ENCODE results near the gene ADSL.
A peak's percentile ranks its signal among the peaks of the same experiment; 100 is the strongest.
"Not testable (repeated sequence)": the region's sequence is repeated elsewhere in the genome, so short reads cannot be mapped to it uniquely, and the experiment has no call there.

The ADSL gene

DNA sequence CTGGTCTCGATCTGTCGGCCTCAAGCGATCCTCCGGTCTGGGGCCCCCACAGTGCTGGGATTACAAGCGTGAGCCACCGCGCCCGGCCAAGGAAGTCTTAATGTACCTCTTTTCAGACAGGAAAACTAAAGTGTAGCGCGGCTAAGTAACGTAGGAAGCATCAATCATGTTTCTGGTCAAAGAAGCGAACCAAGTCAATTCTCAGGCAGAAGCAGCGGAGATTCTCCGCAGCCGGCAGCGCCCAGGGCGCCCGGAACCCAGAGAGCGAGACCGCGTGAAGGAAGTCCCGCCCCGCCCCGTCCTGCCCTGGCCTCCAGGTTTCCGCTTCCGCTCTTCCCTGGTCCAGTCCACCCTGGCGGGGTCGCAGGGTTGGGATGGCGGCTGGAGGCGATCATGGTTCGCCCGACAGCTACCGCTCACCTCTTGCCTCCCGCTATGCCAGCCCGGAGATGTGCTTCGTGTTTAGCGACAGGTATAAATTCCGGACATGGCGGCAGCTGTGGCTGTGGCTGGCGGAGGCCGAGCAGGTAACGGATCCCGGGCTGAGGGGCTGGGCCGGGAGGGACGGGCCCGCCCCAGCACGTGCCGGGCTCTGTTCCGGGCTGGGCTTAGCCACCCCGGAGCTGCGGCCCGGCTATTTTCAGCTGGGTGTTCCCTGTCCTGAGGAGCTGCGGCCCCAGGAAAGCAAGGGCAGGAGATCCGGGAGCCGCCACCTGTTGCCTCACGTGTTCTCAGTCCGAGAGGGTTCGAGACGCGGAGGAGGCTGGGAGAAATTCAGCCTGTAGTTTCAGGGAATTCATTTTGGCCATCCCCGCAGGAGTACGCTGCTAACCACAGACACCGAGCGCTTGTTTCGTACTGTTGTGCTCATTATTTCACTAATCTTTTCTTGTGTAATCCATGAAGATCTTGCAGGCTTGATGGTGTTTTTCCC, at the start of gene ADSL:
ADSL (plus strand) TSS at position 316 of the 934 bp plus-strand sequence; CDS start at position 375, 59 bp downstream.
- peak; percentile 94 for DNase-seq (ENCODE audit: low spot score)

DNA sequence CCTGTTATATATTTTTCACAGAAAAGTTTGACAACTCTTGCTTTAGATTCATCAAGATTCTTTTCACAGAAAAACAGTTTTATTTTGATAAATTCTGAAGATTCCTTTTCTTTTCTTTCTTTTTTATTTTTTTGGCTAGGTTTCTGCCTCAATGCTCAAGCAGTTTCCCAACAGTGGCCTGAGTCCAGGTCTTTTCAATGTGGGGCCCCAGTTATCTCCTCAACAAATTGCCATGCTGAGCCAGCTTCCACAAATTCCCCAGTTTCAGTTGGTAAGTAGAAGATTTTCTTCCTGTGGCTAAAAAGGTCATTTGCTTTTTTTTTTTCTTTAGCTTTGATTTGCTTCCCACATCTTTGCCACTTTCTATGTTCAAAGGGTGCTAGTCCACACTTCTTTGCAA, 46.0 kb upstream of the ADSL start:
- DNase-seq (ENCODE audit: low spot score): no peak

DNA sequence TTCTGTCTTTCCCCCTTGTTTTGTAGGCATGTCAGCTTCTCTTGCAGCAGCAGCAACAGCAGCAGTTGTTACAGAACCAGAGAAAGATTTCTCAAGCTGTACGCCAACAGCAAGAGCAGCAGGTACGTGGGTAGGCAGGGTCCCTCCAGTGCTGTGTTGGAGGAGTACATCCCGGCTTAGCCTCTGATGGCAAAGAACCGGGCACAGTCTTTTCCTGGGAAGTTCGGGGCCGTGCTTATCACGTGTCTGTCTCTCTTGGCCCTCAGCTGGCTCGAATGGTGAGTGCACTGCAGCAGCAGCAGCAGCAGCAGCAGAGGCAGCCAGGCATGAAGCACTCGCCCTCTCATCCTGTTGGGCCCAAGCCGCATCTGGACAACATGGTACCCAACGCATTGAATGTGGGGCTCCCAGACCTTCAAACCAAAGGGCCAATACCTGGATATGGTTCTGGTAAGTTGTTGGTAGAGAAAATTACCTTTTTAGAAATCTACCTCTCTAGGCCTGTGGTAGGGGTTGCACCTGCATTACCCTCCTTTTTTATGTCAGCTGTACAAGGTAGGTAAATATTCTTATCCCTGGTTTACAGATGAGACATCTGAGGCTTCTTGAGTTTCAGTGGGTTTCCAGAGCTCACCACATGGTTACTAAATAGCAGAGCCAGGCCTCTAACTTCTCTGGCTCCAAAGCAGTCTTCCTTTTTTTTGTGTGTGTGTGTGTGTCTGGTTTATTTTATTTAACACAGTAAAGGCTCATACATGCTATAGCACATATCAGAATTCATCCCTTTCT, 45.2 kb upstream of the ADSL start:
- DNase-seq (ENCODE audit: low spot score): no peak

DNA sequence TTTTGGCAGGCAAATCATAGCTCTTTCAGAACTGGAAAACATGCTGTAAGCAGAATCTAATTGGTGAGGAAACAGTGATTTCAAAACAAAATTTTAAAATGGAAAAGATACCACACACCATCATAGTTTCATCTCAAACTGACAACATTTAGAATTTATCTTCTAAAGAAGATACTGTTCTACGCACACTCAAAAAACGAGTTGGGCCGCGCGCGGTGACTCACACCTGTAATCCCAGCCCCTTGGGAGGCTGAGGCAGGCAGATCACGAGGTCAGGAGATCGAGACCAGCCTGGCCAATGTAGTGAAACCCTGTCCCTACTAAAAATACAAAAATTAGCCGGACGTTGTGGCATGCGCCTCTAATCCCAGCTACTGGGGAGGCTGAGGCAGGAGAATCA, 44.2 kb upstream of the ADSL start:
- no peak for DNase-seq (ENCODE audit: low spot score)

DNA sequence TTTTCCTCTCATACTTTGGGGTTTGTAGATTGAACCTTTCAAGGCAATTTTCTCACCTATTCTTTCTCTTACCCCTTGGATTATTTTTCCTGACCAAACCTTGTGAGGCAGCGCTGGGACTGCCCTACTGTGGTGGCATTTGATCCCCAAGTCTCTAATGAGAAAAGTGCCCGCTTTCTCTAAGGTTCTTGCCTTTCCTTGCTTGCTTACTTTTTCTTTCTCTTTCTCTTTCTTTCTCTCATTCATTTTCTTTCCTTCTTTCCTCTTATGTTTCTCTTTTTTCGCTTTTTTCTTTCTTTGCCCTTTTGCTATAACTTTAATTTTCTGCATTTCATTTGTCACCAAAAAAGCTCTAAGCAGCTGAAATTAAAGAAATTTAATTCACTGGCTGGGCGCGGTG, 40.7 kb upstream of the ADSL start:
- DNase-seq (ENCODE audit: low spot score): no peak

DNA sequence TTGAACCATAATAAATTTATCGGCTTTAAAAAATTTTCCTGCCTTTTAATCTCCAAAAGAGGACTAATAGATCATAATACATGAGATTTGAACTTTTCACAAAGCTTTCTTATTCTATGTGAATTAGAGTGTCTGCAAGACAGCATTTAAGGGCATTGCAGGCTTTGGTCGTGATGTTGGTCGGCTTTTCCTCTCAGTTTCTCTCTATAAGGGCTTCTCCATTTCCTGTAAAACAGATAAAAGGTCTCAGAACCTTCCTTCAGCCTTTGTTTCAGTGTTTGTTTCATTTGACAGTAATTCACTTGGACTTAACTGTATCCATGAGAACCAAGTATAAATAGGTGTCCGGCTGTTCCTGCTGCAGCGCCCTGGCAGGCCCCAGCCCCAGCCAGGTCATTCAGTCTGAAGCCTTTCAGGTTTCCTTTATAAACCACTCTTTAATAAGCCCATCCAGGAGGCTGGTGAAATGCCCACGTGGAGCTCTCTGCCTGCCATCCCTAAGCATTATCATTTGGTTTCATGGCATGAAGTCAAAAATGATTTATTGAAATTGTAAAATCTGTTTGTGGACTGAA, 37.2 kb upstream of the ADSL start:
- no peak for DNase-seq (ENCODE audit: low spot score)

DNA sequence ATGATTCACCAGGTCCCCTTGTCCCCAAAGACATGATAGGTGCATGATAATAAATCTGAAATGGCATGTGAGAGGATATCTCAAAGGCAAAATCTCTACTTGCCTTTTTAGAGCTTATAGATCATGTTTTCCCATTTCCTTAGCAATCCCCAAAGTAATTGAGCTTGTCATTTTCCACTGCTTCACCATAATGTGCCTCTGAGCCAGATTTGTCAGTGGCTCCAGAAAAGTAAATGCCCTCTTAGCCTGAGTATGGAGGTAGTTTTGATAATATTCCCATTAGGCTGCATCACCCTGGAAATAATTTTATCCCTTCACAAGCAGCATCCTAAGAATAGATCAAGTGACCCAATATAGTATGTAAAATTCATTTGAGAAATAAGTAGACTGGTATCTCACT, 36.7 kb upstream of the ADSL start:
- no peak for DNase-seq (ENCODE audit: low spot score)

DNA sequence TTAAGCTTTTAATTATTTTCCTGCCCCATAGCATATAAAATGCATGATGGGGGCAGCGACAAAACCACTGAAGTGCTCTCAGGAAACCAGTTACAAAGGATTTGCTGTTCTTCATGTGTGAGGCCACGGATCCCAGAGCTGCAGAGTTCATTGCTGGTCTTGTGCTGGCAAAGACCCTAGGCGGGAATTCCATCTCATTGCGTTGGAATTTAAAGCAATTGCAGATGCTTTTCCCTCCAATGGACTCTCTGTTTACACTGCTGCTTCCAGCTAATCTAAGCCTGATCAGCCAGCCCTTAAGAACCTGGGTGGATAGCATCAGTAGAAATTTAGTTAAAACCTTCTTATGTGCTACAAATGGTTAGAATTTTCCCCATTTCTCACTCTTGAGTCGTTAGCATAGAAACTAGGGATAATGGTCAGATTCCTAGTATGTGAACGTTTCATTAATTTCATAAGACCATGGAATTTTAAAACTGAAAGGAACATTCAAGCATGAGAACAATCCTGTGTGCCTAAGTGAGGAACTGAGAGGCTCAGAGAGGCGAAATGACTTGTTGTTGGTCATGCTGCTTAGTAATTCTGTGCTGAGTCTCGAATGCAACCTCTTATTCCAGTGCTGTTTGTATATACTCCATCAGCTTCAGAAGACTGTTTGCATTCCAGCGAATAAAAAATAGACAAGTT, 36.1 kb upstream of the ADSL start:
- no peak for DNase-seq (ENCODE audit: low spot score)

DNA sequence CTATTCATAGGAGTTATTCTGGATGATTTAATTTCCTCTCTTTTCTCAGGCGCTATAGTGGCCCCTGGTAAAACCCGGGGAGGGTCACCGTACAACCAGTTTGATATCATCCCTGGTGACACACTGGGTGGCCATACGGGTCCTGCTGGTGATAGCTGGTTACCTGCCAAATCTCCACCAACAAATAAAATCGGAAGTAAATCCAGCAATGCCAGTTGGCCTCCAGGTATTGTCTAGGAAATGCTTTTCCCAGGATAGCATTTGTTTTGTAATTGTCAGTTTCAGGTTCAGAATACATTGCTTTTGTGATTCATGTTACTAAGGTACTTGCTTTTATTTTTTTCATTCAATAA, 35.6 kb upstream of the ADSL start:
- no peak for DNase-seq (ENCODE audit: low spot score)

DNA sequence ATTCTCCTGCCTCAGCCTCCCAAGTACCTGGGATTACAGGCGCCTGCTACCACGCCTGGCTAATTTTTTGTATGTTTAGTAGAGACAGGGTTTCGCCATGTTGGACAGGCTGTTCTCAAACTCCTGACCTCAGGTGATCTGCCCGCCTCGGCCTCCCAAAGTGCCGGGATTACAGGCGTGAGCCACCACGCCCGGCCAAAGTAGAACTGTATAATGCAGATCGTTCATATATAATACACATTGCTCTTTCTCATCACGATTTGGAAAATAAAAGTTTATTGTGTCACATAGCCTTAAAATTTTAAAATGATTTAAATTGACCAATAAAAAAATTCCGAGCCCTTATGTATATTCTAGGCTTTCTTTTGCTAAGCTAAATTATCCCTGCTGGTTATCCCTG, 34.7 kb upstream of the ADSL start:
- not testable (repeated sequence) for DNase-seq (ENCODE audit: low spot score)

DNA sequence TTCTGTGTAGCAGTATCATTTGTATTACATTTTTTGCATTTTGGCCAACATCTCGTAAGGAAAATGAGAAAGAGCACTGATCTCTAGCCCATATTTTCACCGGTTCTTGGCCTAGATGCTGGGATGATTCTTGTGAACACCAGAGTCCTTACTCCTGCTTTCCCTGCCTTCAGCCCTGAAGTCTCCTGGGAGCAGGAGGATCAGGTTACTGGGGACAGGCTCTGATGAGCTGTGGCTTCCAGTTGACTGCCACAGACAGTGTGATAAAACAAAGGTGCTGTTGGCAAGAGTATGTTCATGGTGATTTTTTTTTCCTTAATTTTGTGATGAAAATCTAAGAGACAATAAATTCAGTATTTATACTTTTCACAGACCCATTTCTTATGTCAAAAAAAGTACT, 34.2 kb upstream of the ADSL start:
- DNase-seq (ENCODE audit: low spot score): no peak

DNA sequence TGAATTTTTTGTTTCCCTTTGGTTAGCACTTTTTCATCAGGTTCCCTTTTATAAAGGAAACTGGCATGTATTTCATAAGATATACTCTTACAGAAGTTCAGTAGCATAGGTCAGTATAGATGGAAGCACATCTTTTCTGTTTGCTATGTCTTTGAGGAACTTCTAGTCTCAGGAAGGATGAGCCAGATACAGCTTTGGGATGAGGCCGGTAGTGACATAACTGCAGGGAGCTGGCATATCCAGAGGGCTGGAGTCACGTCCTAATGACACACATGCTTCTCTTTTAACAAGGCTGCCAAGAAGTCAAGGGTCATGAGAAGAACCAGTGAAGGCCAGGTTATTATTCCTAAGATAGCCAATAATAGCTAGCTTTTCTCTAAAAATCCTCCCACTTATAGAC, 33.3 kb upstream of the ADSL start:
- no peak for DNase-seq (ENCODE audit: low spot score)

DNA sequence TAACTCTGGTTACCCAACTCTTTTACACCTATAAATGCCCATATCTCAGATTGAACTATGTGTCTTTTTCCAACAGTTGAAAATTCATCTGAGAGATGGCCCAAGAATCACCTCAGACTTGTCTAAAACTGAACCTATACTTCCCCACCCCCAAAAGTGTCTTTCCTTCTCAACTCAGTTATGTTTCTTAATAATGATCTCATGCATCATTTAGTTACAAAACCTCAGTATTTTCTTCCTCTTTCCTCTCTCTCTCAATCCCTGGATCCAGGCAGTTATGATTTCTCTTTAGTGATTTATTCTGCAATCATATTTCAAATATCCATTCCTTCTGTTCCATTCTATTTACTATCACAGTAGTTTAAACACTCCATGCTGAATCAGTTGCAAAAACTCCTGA, 32.3 kb upstream of the ADSL start:
- DNase-seq (ENCODE audit: low spot score): no peak

DNA sequence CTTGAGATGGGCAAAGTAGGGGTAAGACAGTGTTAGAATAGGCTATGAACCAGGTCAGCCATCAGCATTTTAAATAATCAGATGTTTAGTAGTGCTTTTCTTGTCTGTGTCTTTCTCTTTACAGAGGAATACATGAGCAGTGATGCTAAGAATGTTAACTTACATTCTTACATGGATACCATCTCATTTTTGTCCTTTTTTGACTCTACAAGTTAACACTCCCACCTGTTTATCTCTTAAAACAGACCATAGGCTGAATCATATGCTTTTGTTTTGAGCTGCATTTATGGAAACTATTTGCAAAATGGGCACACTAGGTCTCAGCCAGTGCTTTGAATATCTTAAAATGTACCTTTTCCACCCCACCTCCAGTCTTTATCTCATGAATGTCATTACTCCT, 25.6 kb upstream of the ADSL start:
- no peak for DNase-seq (ENCODE audit: low spot score)

DNA sequence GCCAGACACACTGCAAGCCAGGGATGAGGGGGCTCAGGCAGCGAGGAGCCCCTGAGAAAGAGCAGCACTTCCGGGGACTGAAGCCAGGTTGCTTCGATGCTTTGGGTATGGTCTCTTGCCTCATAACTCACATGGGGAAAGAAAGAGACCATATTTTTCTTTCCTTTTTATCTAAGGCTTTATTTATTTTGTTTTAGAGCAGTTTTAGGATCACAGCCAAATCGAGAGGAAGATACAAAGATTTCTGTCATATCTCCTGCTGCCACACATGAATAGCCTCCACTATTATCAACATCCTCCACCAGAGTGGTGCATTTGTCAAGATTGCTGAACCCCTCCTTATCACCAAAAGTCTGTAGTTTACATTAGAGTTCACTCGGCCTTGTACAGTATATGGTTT, 24.3 kb upstream of the ADSL start:
- no peak for DNase-seq (ENCODE audit: low spot score)

DNA sequence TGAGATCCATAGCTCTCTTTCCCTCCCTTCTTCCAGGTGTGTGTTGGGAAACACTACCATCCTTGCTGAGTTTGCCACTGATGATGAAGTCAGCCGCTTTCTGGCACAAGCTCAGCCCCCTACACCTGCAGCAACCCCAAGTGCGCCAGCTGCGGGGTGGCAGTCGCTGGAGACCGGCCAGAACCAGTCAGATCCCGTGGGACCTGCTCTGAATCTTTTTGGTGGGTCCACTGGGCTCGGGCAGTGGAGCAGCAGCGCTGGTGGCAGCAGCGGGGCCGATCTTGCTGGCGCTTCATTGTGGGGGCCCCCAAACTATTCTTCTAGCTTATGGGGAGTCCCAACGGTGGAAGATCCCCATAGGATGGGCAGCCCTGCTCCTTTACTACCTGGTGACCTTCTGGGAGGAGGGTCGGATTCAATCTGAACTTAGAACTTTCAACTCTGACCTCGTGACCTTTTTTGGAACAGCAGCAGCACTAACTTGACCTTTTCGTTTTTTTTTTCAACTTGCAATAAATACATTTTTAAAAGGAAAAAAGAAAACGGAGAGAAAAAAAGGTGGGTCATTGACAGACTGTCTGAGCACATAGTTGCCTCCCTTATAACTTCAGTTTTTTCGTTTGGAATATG, 23.4 kb upstream of the ADSL start:
- no peak for DNase-seq (ENCODE audit: low spot score)

DNA sequence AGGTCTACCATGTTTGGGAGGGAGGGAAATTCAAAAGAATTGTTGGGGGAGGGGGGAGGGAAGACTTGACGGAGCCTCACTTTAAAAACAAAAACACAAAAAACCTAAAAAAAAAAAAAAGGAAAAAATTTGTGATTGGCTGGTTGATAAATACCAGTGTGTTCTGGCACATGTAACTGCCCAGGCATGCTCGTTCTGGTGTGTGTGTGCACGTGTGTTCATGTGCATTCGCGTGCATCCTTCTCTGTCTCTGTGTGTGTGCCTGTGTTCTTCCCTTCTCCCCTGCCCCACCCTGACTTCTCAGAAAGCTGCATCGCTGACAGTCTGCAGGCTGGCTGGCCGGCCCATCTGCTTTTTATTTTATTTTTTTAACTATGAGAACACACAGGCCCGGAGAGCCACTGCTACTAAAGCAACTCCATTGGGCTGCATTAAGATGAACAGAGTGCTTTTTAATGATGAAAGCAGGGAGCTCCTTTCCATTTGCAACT, 22.6 kb upstream of the ADSL start:
- no peak for DNase-seq (ENCODE audit: low spot score)

DNA sequence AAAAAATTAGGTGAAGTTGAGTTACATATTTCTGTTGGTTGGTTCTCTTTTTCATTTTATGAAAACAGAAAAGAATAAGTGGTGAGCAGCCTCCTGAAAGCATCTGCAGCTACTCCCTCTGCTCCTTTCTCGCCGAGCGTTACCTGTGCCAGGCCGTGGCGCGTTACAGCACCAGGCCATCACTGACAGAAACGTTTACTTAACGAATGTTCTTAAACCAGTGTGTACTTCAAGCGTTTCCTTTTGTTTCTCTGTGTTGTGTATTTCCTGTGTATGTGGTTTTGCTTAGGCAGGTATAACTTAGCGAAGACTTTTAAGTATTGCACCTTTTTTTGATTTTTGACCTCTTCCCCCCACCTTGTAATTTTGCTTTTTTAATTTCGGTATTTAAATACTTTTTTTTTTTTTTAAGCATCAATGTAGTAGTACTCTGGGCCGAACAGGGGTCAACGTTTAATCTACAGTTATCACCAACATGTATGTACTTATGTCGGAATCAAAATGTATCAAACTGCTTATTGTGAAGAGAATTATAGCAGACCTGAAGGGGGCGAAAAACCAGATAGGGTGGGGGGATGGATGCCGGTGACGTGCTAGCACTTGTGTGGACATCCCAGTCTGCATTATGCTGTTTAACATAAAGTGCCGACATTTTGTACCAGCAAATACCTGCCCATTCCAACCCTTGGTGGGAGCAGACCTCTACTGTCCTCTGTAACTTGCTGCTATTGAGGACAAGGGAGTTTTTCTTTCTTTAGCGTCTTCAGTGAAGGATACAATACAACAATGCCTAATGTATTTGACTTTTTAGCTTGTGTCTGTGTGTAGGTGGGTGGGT, 21.6 kb upstream of the ADSL start:
- DNase-seq (ENCODE audit: low spot score): no peak

DNA sequence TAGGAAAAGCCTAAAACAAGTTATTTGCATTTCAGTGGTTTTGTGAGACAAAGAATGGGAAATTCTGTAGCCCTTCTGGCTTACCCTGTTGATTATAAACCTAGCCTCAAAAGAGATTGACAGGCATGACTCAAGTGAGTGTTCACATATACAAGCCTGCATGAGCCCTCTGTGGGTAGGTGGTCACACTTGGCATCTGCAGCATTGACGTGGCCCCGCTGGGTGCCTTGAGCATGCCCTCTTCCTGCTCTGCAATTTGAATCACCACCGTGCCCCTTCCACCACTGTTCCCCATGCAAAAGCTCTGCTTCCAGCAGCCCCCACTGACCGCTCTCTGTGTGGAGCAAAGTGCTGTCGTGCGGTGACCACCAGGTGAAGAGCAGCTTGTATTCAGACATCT, 21.0 kb upstream of the ADSL start:
- DNase-seq (ENCODE audit: low spot score): no peak

DNA sequence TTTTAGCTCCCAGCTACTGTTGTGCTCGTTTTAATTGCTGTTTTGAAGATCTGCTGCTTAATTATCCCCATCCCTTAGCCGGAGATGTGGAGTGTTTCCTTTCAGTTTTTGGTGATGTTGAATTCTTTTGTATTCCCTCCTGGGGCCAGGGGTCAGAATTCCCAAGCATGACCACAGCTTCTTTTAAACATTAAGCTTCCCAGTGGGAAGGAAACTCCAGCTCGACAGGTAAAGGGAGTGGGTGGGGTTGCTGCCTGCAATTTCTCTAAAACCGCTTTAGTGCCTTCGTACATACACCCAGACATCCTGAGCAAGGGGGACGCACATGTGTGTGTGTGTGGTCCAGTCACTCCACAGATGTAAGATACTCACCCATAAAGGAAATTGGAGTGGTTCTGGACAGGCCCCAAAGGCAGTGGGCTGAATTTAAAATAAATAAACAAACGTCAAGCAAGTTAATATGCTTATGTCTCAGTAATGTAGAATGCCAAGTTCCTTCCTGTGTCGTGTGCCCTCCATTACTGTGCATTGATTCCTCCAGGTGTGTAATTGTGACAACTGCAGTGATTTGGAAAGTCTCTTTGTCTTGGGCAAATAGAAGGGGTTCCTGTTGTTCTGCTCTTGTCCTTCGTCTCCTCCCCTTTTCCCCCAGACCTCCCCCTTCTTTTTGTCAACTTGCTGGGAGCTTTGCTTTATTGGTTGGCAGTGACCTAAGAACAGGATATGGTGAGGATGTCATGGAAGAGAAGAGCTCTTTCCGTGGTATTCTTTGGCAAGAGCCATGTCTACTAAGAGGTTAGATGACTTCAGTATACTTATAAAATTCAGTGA, 19.2 kb upstream of the ADSL start:
- DNase-seq (ENCODE audit: low spot score): peak; percentile 49

Data from iPS-NIHi11 (cell line).